KBM-7 (cell line): ENCODE measurements around the gene RAD50.

Experiments used
- DNase-seq: peaks from one replicate; pipeline ENCODE4 v3.0.0-alpha.2; 2015
- in situ Hi-C: fragments of 300-500 bp; cut with MboI; formaldehyde crosslinking; loops from 2 replicates; pipeline ENCODE4 v1.14.3; 2020; ENCODE audit warnings: low sequenced_read_pairs, low pct_unique_long_range_greater_than_20kb, mixed read lengths

The RAD50 gene

GRCh38 chr5:132656774-132657355 is 100.1 kb downstream of the RAD50 start:
- no peak for DNase-seq
- in situ Hi-C loops = no loop called here

GRCh38 chr5:132657676-132658380 is 101.1 kb downstream of the RAD50 start, which contains the start of gene IL13:
Gene IL13 (plus strand): TSS chr5:132658173. CDS start chr5:132658187, 14 bp downstream.
- in situ Hi-C loops = no loop called here
- DNase-seq = no peak

GRCh38 chr5:132658381-132659302 is 101.9 kb downstream of the RAD50 start:
- in situ Hi-C loops = no loop called here
- DNase-seq = no peak

GRCh38 chr5:132659598-132660493 is 103.1 kb downstream of the RAD50 start:
- in situ Hi-C loops = no loop called here
- no peak for DNase-seq

- DNase-seq = peak; percentile 16
- in situ Hi-C loops = no loop called here
These were observed 104.6 kb downstream of the RAD50 start for GRCh38 chr5:132661231-132662003.

GRCh38 chr5:132662004-132662401 is 105.2 kb downstream of the RAD50 start:
- in situ Hi-C loops = no loop called here
- no peak for DNase-seq

GRCh38 chr5:132662925-132663770 is 106.4 kb downstream of the RAD50 start:
- in situ Hi-C loops = no loop called here
- peak; percentile 35 for DNase-seq

GRCh38 chr5:132663771-132664695 is 107.3 kb downstream of the RAD50 start:
- in situ Hi-C loops = no loop called here
- DNase-seq = no peak

GRCh38 chr5:132664696-132665209 is 108.0 kb downstream of the RAD50 start:
- in situ Hi-C loops = no loop called here
- DNase-seq = no peak

- in situ Hi-C loops = no loop called here
- DNase-seq = no peak
These were observed 108.8 kb downstream of the RAD50 start for GRCh38 chr5:132665574-132666080.

- DNase-seq = no peak
- in situ Hi-C loops = no loop called here
These were observed 109.7 kb downstream of the RAD50 start for GRCh38 chr5:132666310-132667123.

GRCh38 chr5:132667309-132667708 is 110.5 kb downstream of the RAD50 start:
- in situ Hi-C loops = no loop called here
- no peak for DNase-seq

GRCh38 chr5:132667761-132668705 is 111.3 kb downstream of the RAD50 start:
- no peak for DNase-seq
- in situ Hi-C loops = no loop called here
